GM12872 (cell line): Measurements from ENCODE around the gene SLC2A11.

Experiments
- TF ChIP-seq, protein P1 (sequence below): IDR thresholded peaks from 3 replicates; pipeline ENCODE4 v1.5.1; 2011; ENCODE audit warnings: low read depth, mild to moderate bottlenecking, low read length, moderate library complexity; ENCODE audit not compliant: insufficient read depth

SLC2A11 gene

DNA sequence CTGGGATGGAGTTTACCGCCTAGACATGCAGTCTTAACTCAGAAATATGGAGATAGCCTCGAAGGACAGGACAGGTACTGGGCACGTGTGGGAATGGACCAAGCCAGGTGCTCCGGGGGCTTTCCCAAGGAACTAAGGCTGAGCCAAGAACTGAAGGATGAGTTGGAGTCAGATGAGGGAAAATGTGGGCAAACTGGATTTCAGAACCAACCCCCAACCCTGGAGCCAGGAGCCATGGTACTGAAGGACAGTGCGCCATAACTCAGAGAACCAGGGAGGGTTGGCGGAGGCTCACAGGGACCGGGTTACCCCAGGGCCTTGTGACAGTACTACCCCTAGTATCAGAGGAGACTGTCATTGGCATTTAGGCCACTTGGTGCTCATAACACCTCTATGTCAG is 34.1 kb downstream of the SLC2A11 start:
- TF ChIP-seq, protein P1, sequence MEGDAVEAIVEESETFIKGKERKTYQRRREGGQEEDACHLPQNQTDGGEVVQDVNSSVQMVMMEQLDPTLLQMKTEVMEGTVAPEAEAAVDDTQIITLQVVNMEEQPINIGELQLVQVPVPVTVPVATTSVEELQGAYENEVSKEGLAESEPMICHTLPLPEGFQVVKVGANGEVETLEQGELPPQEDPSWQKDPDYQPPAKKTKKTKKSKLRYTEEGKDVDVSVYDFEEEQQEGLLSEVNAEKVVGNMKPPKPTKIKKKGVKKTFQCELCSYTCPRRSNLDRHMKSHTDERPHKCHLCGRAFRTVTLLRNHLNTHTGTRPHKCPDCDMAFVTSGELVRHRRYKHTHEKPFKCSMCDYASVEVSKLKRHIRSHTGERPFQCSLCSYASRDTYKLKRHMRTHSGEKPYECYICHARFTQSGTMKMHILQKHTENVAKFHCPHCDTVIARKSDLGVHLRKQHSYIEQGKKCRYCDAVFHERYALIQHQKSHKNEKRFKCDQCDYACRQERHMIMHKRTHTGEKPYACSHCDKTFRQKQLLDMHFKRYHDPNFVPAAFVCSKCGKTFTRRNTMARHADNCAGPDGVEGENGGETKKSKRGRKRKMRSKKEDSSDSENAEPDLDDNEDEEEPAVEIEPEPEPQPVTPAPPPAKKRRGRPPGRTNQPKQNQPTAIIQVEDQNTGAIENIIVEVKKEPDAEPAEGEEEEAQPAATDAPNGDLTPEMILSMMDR: no peak

DNA sequence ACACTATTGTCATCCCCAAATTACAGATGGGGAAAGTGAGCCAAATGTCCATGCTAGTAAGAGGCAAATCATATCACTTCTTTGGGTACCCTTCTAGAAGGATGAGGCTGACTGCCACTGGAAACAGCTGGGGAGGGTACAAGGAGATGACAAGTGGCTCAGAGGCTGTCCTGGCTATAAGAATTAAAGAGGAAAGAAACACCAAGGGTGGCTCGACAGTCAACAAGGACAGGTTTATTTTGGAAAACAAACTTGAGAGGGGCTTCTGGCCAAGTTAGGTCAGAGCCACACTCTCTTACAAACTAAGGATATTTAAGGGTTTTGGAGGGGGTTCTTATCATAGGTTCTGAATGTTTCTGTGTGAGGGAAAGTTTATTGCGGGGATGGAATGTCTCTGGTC is 34.5 kb downstream of the SLC2A11 start:
- TF ChIP-seq, protein P1: no peak

DNA sequence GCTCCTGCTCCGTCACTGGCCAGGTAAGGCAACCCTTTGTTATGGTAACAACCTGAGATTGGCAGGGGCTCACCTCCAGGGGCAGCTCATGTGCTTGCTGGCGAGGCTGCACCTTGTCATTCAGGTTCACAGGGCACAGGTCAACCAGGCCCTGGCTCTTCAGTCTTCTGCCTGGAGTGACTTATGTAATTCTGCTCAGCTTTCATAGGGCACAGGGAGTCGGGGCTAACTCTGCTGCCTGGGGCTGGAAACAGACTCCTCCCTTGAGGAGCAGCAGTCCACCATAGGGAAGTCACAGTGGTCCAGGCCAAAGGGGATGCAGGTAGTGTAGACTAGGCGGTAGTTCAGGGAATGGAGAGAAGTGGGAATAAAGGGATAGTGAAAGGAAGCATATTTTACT is 35.0 kb downstream of the SLC2A11 start:
- TF ChIP-seq, protein P1: no peak

DNA sequence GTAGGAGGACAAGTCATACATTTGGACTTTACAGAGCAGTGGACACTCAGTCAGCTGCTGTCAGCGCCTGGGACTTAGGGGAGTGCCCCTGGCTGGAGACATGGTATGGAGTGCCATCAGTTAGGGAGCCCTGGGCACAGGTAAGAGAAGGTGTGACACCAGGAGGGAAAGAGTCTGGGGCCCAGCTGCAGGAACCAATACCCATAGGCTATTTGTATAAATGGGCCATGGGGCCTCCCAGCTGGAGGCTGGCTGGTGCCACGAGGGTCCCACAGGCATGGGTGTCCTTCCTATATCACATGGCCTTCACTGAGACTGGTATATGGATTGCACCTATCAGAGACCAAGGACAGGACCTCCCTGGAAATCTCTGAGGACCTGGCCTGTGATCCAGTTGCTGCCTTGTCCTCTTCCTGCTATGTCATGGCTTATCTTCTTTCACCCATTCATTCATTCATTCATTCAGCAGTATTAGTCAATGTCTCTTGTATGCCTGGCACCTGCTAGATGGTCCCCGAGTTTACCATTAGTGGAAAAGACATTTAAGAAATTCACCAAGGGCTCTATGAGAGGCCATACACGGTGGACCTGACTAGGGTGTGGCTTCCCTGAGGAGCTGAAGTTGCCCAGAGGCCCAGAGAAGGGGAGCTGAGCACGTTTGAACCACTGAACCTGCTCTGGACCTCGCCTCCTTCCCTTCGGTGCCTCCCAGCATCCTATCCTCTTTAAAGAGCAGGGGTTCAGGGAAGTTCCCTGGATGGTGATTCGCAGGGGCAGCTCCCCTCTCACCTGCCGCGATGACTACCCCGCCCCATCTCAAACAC is 35.7 kb downstream of the SLC2A11 start:
- TF ChIP-seq, protein P1: no peak

DNA sequence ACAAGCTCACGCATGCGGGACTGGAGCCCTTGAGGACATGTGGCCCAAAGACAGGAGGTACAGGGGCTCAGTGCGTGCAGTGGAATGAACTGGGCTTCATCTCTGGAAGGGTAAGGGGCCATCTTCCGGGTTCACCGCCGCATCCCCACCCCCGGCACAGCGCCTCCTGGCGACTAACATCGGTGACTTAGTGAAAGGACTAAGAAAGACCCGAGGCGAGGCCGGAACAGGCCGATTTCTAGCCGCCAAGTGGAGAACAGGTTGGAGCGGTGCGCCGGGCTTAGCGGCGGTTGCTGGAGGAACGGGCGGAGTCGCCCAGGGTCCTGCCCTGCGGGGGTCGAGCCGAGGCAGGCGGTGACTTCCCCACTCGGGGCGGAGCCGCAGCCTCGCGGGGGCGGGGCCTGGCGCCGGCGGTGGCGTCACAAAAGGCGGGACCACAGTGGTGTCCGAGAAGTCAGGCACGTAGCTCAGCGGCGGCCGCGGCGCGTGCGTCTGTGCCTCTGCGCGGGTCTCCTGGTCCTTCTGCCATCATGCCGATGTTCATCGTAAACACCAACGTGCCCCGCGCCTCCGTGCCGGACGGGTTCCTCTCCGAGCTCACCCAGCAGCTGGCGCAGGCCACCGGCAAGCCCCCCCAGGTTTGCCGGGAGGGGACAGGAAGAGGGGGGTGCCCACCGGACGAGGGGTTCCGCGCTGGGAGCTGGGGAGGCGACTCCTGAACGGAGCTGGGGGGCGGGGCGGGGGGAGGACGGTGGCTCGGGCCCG is 36.5 kb downstream of the SLC2A11 start, which contains the start of gene MIF:
TSS of gene MIF (plus strand) at position 439 of the 765 bp plus-strand sequence. CDS start at position 531, 92 bp downstream.
- TF ChIP-seq, protein P1: peak; percentile 90

DNA sequence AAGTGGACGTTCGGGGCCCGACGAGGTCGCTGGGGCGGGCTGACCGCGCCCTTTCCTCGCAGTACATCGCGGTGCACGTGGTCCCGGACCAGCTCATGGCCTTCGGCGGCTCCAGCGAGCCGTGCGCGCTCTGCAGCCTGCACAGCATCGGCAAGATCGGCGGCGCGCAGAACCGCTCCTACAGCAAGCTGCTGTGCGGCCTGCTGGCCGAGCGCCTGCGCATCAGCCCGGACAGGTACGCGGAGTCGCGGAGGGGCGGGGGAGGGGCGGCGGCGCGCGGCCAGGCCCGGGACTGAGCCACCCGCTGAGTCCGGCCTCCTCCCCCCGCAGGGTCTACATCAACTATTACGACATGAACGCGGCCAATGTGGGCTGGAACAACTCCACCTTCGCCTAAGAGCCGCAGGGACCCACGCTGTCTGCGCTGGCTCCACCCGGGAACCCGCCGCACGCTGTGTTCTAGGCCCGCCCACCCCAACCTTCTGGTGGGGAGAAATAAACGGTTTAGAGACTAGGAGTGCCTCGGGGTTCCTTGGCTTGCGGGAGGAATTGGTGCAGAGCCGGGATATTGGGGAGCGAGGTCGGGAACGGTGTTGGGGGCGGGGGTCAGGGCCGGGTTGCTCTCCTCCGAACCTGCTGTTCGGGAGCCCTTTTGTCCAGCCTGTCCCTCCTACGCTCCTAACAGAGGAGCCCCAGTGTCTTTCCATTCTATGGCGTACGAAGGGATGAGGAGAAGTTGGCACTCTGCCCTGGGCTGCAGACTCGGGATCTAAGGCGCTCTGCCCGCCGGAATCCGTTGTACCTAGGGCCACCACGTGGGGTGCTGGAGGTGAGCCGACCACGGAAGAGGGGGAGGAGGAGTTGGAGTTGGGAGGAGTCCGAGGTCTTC is 37.3 kb downstream of the SLC2A11 start:
- TF ChIP-seq, protein P1: peak; percentile 75
